GM10847 (cell line): ENCODE data around the gene PSAP.

Source experiments
- POLR2A ChIP-seq: IDR thresholded peaks from 2 replicates; pipeline ENCODE4 v1.6.1; 2011; ENCODE audit not compliant: insufficient read length; ENCODE audit errors: extremely low read depth

The PSAP gene

GRCh38 chr10:71850021-71850742 lies 869 bp downstream of the PSAP start:
- no peak for TF ChIP-seq POLR2A

- no peak for TF ChIP-seq POLR2A
These were observed 1.6 kb downstream of the PSAP start for GRCh38 chr10:71849461-71849908.

GRCh38 chr10:71848325-71849275 lies 2.5 kb downstream of the PSAP start:
- TF ChIP-seq POLR2A: no peak

- TF ChIP-seq POLR2A: no peak
These were observed 3.6 kb downstream of the PSAP start for GRCh38 chr10:71847418-71847817.

- TF ChIP-seq POLR2A: no peak
These were observed 4.2 kb downstream of the PSAP start for GRCh38 chr10:71846816-71847215.

- no peak for TF ChIP-seq POLR2A
These were observed 5.3 kb downstream of the PSAP start for GRCh38 chr10:71845410-71846405.

- no peak for TF ChIP-seq POLR2A
These were observed 6.4 kb downstream of the PSAP start for GRCh38 chr10:71844695-71845094.

- no peak for TF ChIP-seq POLR2A
These were observed 7.0 kb downstream of the PSAP start for GRCh38 chr10:71844084-71844483.

GRCh38 chr10:71842856-71843686 lies 8.0 kb downstream of the PSAP start:
- TF ChIP-seq POLR2A: no peak

GRCh38 chr10:71842422-71842821 lies 8.6 kb downstream of the PSAP start:
- TF ChIP-seq POLR2A: no peak

- TF ChIP-seq POLR2A: no peak
These were observed 10.1 kb downstream of the PSAP start for GRCh38 chr10:71840958-71841335.

GRCh38 chr10:71840177-71840957 lies 10.7 kb downstream of the PSAP start:
- TF ChIP-seq POLR2A: no peak
